ENCODE results near the gene PRKCQ.

GRCh38 chr10:6505300-6505699 is 74.8 kb downstream of the PRKCQ start:
- TF ChIP-seq CTCF (IDR thresholded peaks at IDR 0.05) (no peak), POLR2A (IDR thresholded peaks at IDR 0.05) (no peak)

Measured in Peyer's patch (tissue), 4 donors.